Osteoblast (primary cell): ENCODE data around the gene RLF. TPM values are rescaled to one million over a fixed set of nuclear protein-coding genes. Genes with fewer than 3 reads are reported as not detected.
A peak's percentile ranks its signal among the peaks of the same experiment; 100 is the strongest.

Experiments used
- DNase-seq: peaks from one replicate; pipeline ENCODE4 v3.0.0; 2011; ENCODE audit warnings: low spot score, mixed read lengths; ENCODE audit not compliant: insufficient read length; ENCODE audit errors: missing footprints
- H2AFZ ChIP-seq: 2 replicates; pipeline ENCODE4 v1.6.0; 2011; ENCODE audit warnings: mild to moderate bottlenecking, low read length
- H3K27ac ChIP-seq: 2 replicates; pipeline ENCODE4 v1.5.1; 2011; ENCODE audit warnings: mild to moderate bottlenecking, low read depth, low read length, moderate library complexity
- H3K27me3 ChIP-seq: 2 replicates; pipeline ENCODE4 v1.6.0; 2012; ENCODE audit warnings: mild to moderate bottlenecking, control low read depth, inconsistent platforms, low read length, moderate library complexity; ENCODE audit not compliant: insufficient read depth
- H3K36me3 ChIP-seq: 2 replicates; pipeline ENCODE4 v1.5.1; 2011; ENCODE audit warnings: mild to moderate bottlenecking, low read length, control low read depth, moderate library complexity; ENCODE audit not compliant: insufficient read depth
- H3K4me1 ChIP-seq: 2 replicates; pipeline ENCODE4 v1.5.1; 2011; ENCODE audit warnings: mild to moderate bottlenecking, low read length, control low read depth, moderate library complexity; ENCODE audit not compliant: insufficient read depth
- H3K4me2 ChIP-seq: 2 replicates; pipeline ENCODE4 v1.6.0; 2011; ENCODE audit warnings: mild to moderate bottlenecking, low read length; ENCODE audit not compliant: insufficient read depth
- H3K4me3 ChIP-seq: fragments of 200-600 bp; sonication (generic); 3 replicates; pipeline ENCODE4 v1.5.1; 2012; ENCODE audit warnings: mild to moderate bottlenecking, low read length, inconsistent platforms; ENCODE audit not compliant: insufficient read depth
- H3K79me2 ChIP-seq: 2 replicates; pipeline ENCODE4 v1.6.0; 2012; ENCODE audit warnings: mild to moderate bottlenecking, low read length, control low read depth, inconsistent platforms; ENCODE audit not compliant: insufficient read depth
- H3K9me3 ChIP-seq: 2 replicates; pipeline ENCODE4 v1.5.1; 2011; ENCODE audit warnings: low read depth, low read length, control low read depth
- H4K20me1 ChIP-seq: 2 replicates; pipeline ENCODE4 v1.6.0; 2012; ENCODE audit warnings: mild to moderate bottlenecking, low read length, control low read depth; ENCODE audit not compliant: insufficient read depth
- CTCF ChIP-seq: IDR thresholded peaks from 2 replicates; pipeline ENCODE4 v1.5.1; 2011; ENCODE audit warnings: mild to moderate bottlenecking, low read depth, low read length, moderate library complexity; ENCODE audit errors: extremely low read depth
- total RNA-seq: library from RNA; depleted of rRNA; stranded (reverse); fragments of >200 nt; gene quantifications from 2 replicates; pipeline ENCODE4 v1.2.3, GENCODE V29; 2012

RLF gene
- total RNA-seq, 1 donor: 29.7 TPM

DNA sequence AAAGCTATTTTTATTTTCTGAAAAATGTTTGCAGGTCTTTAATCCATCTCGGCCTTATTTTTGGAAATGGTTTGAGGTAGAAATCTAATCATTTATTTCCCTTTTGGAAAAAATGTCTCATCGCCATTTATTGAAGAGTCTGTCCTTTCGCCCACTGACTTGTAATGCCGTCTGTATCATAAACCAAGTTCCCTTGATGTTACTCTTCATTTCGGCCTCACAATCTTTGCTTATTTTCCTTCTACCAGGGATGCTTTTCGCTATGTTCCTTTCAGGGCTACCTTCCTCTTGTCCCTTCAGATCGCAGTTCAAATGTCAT is 422 bp upstream of the RLF start:
- H3K4me1 ChIP-seq: peaks cover 19% of the 10 kb centered on the region
- DNase-seq: no peak
- H3K27me3 ChIP-seq: peaks cover 7% of the 10 kb centered on the region
- peaks cover 41% of the 10 kb centered on the region for H4K20me1 ChIP-seq
- peak overlapping the region; percentile 92 for H3K4me3 ChIP-seq
- no peak for TF ChIP-seq CTCF
- no peaks in the 10 kb centered on the region for H3K36me3 ChIP-seq
- H3K4me2 ChIP-seq: peak overlapping the region; percentile 99
- no peaks in the 10 kb centered on the region for H3K9me3 ChIP-seq
- H3K27ac ChIP-seq: peak overlapping the region; percentile 98
- peak overlapping the region; percentile 99 for H2AFZ ChIP-seq
- peaks cover 49% of the 10 kb centered on the region for H3K79me2 ChIP-seq

- Histone ChIP-seq H3K36me3 (no peaks in the 10 kb centered on the region), H3K27me3 (no peaks in the 10 kb centered on the region), H4K20me1 (peaks cover 46% of the 10 kb centered on the region), H2AFZ (no peak overlapping the region), H3K9me3 (no peaks in the 10 kb centered on the region), H3K27ac (peak overlapping the region; percentile 98), H3K79me2 (peaks cover 58% of the 10 kb centered on the region), H3K4me1 (peaks cover 19% of the 10 kb centered on the region), H3K4me3 (peak overlapping the region; percentile 92), H3K4me2 (peak overlapping the region; percentile 91)
- TF ChIP-seq CTCF: no peak
- peak; percentile 62 for DNase-seq
These were observed 756 bp downstream of the RLF start for GRCh38 chr1:40161888-40162397.

GRCh38 chr1:40162753-40163441 is 1.7 kb downstream of the RLF start:
- Histone ChIP-seq H3K4me1 (peaks cover 19% of the 10 kb centered on the region), H3K9me3 (no peaks in the 10 kb centered on the region), H3K27ac (peak overlapping the region; percentile 98), H4K20me1 (peaks cover 54% of the 10 kb centered on the region), H3K36me3 (no peaks in the 10 kb centered on the region), H3K4me3 (peak overlapping the region; percentile 92), H3K79me2 (peaks cover 68% of the 10 kb centered on the region), H3K27me3 (no peaks in the 10 kb centered on the region), H3K4me2 (peak overlapping the region; percentile 91), H2AFZ (no peak overlapping the region)
- DNase-seq: peak; percentile 73
- no peak for TF ChIP-seq CTCF

DNA sequence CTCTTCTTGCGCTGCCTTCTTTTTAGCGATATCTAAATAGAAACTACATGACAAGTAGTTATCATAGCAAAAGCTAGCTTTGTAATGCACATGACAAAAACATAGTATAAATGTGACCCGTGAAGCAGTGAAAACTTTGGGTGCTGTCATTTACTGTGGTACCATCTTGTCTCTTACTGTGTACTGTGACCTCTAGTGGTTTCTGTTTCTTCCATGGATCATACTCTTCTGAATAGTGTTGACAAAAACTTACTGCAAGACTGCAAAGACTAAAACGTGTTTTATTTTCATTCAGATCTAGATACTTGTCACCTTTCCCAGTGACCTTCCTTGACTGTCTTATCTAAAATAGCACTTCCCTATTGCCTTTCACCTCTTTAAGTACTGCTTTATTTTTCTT is 6.1 kb downstream of the RLF start:
- Histone ChIP-seq H3K4me2 (no peak overlapping the region), H3K79me2 (peaks cover 96% of the 10 kb centered on the region), H3K4me1 (peaks cover 15% of the 10 kb centered on the region), H2AFZ (no peak overlapping the region), H4K20me1 (peaks cover 73% of the 10 kb centered on the region), H3K27me3 (no peaks in the 10 kb centered on the region), H3K9me3 (no peaks in the 10 kb centered on the region), H3K27ac (no peak overlapping the region), H3K36me3 (no peaks in the 10 kb centered on the region), H3K4me3 (no peak overlapping the region)
- no peak for DNase-seq
- no peak for TF ChIP-seq CTCF
